HG03439 (cell line): Measurements from ENCODE around the gene L3MBTL1.
A peak's percentile ranks its signal among the peaks of the same experiment; 100 is the strongest.
"Not testable (repeated sequence)": the region's sequence is repeated elsewhere in the genome, so short reads cannot be mapped to it uniquely, and the experiment has no call there.

ENCODE experiments used
- ATAC-seq: cut with Tn5 transposase; IDR thresholded peaks from one replicate; pipeline ENCODE4 v1.9.1; 2021; ENCODE audit warnings: mild to moderate bottlenecking, moderate library complexity; ENCODE audit not compliant: unreplicated experiment

Gene L3MBTL1

DNA sequence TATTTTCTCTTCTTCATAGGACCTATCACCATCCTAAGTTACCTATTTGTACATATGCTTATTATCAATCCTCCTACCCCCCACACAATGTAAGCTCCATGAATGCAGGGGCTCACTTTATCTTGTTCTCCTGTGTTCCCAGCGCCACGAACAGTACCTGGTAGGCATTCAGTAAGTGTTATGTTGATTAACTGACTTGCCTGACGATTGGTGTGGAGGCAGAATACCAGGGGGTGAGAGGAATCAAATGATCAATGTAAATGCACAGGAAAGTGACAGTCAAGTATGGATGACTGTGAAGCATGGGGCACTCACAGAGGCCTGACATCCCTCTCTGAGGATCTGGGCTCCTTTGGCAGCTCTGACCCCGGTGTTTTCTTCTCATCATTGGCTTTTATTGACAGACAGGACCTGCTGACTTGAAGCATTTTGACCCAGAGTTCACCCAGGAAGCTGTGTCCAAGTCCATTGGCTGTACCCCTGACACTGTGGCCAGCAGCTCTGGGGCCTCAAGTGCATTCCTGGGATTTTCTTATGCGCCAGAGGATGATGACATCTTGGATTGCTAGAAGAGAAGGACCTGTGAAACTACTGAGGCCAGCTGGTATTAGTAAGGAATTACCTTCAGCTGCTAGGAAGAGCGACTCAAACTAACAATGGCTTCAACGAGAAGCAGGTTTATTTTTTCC is 77.1 kb downstream of the L3MBTL1 start:
- no peak for ATAC-seq

DNA sequence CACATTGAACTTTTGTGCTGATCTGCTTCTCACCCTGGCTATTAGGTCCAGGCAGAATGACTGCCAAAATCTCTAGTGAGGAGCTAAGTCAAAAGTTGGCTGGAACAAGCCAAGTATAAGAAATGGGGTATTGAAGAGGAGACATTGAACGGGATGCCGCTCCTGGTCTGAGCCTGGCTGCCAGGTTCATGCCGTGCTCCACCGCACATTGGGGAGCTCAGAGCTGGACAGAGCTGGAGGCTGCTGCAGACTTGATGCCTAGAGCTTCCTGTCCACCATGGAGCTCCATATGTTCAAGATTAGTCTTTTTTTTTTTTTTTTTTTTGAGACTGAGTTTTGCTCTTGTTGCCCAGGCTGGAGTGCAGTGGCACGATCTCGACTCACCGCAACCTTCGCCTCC is 79.1 kb downstream of the L3MBTL1 start:
- ATAC-seq, result no peak

DNA sequence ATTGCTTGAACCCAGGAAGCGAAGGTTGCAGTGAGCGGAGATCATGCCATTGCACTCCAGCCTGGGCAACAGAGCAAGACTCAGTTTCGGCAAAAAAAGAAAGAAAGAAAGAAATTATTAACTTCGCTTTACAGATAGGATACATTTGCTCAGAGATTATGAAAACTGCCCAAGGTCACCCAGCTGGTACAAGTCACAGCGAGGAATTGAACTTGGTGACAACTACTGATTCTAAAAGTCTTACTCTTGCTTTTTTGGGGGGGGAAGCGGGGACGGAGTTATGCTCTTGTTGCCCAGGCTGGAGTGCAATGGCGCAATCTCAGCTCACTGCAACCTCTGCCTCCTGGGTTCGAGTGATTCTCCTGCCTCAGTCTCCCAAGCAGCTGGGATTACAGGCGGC is 81.0 kb downstream of the L3MBTL1 start:
- ATAC-seq, result not testable (repeated sequence)

DNA sequence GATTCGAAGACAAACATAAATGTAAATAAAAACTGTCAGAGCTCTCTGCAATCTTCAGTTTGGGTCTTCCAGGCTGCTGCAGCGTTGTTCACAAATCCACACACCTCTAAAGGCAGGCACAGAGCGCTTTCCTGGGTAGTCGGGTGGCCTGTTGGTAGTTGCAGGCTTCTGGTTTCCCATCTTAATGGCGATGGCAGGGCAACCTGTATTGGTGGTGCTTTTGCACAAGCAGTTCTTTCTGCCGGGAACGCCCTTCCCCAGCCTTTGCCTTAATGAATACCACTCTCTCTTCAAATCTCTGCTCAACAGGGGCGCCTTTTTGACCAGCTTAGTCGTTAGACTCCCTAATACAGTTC is 82.5 kb downstream of the L3MBTL1 start:
- ATAC-seq, result peak; percentile 9

DNA sequence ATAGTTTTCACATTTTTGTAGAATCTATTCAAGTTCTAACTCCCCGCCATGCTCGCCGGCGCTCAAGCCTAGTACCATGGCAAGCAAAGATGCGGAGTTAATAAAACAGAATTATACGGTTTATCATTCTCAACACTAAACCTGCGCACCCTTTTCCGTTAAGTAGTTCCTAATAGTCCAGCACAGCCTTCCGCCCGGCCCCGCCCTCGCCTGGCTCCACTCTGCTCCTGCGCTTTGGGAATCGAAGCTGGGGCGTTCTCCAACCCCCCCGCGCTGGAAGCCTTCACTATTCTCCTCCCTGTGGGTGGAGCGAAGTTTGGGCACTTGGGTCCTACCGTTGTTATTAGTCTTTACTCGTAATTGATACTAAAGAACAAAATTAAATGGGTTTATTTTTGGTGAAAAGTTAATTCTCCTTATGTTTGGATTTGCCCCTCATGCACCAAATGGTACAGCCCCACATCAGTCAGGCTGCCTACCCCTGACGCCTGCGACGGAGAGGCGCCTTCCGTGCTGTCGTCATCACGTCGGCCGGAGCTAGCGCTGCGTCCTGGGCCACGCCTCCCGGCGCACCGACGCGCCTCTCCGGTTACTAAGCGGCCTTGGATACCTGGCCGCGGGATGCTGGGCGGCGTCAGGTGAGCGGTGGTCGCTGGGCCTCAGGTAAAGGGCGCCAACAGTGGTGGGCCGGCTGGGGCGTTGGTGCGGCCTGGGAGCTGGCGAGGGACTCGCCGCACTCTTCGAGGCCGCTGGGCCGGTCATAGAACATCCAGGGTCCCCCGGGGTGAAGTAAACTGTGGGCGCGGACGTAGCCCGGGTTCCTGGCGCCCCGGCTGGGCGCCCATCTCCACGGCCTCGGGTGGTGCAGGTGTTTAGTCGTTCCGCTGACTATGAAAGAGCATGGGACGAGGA is 83.2 kb downstream of the L3MBTL1 start, which contains the start of gene IFT52:
IFT52 (plus strand) TSS at position 546 of the 912 bp plus-strand sequence. CDS start 3,762 bp downstream, outside the sequence.
- ATAC-seq, result peak; percentile 98
